ENCODE data around the gene TSPOAP1. TPM values are rescaled to one million over a fixed set of nuclear protein-coding genes. Genes with fewer than 3 reads are reported as not detected.

TSPOAP1 gene
- total and polyA plus RNA-seq, 4 donors, result 22.6 to 123 (median 69.7) TPM

DNA sequence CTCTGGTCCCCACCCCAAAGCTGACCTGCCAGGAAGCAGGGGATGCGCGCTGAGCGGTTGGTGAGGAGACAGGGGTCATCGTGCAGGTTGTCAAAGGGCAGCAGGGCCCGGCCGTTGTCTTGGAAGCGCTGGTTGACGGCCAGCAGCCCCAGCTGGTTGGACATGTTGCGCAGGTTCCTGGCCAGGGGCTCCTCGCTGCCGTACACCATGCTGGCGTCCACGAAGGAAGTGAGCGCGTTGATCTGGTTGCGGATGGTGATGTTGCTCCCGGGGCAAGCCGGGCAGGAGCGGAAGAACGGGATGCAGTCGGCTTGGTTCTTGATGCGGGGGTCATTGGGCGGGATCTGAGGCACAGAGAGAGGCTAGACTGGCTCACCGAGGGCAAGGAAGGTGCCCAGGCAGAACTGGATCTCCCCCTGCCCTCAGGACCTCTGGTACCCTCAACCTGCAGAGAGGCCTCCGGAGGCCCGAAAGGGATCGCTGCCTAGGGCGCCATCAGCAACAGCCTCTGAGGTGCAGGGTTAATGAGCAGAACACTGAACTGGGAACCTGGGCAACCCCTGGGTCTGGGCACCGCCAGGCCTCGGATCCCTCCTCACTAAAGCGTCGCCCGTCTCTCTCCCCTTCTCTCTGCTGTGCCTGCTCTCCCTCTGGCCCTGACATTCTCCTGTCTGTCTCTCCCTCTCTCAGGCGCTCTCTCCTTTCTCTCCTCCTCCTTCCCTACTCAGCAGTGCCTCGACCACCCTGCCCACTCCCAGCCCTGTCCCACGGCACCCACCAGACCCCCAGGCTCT, 50.6 kb downstream of the TSPOAP1 start:
- H3K4me1 ChIP-seq (ENCODE audit: control insufficient read depth, insufficient read depth, low read length), result peaks cover 23% of the 10 kb centered on the region
- 85% methylated on average over 31 of the region's 36 CpGs for WGBS (ENCODE audit: insufficient coverage)

DNA sequence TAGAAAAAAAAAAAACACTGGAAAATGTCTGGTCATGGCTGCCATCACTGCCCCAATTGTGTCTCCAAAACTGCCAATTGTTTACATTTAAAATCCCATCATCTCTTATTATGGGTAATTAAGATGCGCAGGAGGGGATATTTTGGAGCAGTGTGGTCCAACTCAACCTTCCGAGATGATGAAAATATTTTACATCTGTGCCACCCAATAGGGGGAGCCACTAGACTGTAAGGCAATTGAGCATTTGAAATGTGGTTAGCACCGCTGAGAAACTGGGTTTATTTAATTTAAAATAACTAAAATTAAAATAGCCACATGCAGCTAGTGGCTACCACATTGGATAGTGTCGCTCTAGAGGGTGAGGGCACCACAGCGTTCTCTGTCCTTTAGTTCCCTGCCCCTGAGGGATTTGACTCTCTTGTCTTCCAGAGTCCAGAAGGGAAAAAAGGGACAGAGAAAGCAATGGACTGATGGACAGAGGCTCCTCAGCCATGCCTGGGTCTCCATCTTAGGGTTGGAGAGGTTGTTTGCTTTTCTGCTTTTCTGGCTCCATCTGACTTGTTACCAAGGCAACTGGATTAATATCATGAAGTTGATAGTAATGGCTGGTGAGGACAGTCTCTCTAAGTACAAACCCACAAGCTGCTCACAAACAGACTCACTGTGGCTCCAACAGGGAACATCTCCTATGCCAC, 51.3 kb downstream of the TSPOAP1 start:
- Histone ChIP-seq H3K27ac (ENCODE audit: low read depth, low read length) (no peak overlapping the region), H3K36me3 (ENCODE audit: control insufficient read depth, insufficient read depth, low read length) (no peaks in the 10 kb centered on the region), H3K27me3 (ENCODE audit: control insufficient read depth, insufficient read depth, low read length) (peaks cover 11% of the 10 kb centered on the region), H3K9me3 (ENCODE audit: control insufficient read depth, insufficient read depth, low read length) (no peaks in the 10 kb centered on the region), H3K4me1 (ENCODE audit: control insufficient read depth, insufficient read depth, low read length) (peaks cover 23% of the 10 kb centered on the region), H3K4me3 (ENCODE audit: low read depth, low read length) (no peak overlapping the region)
- DNase-seq (ENCODE audit: low read depth in 4 of 6, low spot score in 6 of 6), result peak in 2 of 6 donors; percentile 20 to 77
- WGBS (ENCODE audit: insufficient coverage), result 80% methylated on average over 2 of the region's 5 CpGs

More for the DNA sequence above, 50.6 kb downstream of the TSPOAP1 start:
- H3K27me3 ChIP-seq (ENCODE audit: control insufficient read depth, insufficient read depth, low read length), result peaks cover 11% of the 10 kb centered on the region
- no peak overlapping the region for H3K27ac ChIP-seq (ENCODE audit: low read depth, low read length)
- DNase-seq (ENCODE audit: low read depth in 4 of 6, low spot score in 6 of 6), result no peak
- no peaks in the 10 kb centered on the region for H3K9me3 ChIP-seq (ENCODE audit: control insufficient read depth, insufficient read depth, low read length)
- H3K36me3 ChIP-seq (ENCODE audit: control insufficient read depth, insufficient read depth, low read length), result no peaks in the 10 kb centered on the region
- H3K4me3 ChIP-seq (ENCODE audit: low read depth, low read length), result no peak overlapping the region

DNA sequence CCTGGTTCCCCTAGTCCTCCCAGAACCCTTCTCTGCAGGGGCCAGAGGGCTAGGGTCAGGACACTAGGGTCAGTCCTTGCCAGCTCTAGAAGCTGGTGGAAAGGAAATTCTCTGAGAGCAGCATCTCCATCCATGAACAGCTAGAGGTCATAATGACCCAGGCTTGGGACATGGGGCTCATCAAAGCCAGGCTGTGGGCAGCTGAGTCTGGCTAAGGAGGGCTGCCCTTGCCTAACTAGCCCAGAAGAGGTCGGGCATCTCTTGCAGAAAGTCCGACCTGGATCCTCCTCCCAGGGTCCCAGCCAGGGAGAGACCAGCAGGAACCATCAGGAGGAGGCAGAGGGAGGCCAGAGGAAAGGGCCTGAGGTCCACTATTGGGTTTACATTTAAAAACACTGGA, 52.2 kb downstream of the TSPOAP1 start:
- Histone ChIP-seq H3K27ac (ENCODE audit: low read depth, low read length) (no peak overlapping the region), H3K4me3 (ENCODE audit: low read depth, low read length) (no peak overlapping the region), H3K27me3 (ENCODE audit: control insufficient read depth, insufficient read depth, low read length) (peaks cover 11% of the 10 kb centered on the region), H3K9me3 (ENCODE audit: control insufficient read depth, insufficient read depth, low read length) (no peaks in the 10 kb centered on the region), H3K4me1 (ENCODE audit: control insufficient read depth, insufficient read depth, low read length) (peaks cover 23% of the 10 kb centered on the region), H3K36me3 (ENCODE audit: control insufficient read depth, insufficient read depth, low read length) (no peaks in the 10 kb centered on the region)
- no peak for DNase-seq (ENCODE audit: low read depth in 4 of 6, low spot score in 6 of 6)
- WGBS (ENCODE audit: insufficient coverage), result 67% methylated on average over 2 of the region's 2 CpGs

DNA sequence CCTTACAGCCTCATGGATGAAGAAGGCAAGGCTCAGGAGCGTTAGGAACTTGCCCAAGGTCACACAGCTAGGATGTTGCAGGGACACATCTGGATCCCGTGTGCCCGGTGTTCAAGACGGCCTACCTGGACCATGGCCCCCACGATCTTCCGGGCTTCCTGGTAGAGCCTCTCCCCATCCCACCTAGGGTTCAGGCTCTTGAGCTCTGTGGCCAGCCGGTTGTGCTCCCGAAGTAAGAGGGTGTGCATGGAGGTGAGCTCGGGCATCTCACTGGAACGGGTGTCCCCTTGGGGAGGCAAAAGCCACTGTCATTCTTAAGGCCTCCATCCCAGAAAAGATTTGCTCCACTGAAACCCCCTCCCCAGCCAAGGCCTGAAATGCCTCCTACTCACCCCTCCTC, 53.2 kb downstream of the TSPOAP1 start:
- 87% methylated on average over 10 of the region's 10 CpGs for WGBS (ENCODE audit: insufficient coverage)
- Histone ChIP-seq H3K27me3 (ENCODE audit: control insufficient read depth, insufficient read depth, low read length) (peaks cover 8% of the 10 kb centered on the region), H3K27ac (ENCODE audit: low read depth, low read length) (no peak overlapping the region), H3K36me3 (ENCODE audit: control insufficient read depth, insufficient read depth, low read length) (no peaks in the 10 kb centered on the region), H3K4me3 (ENCODE audit: low read depth, low read length) (no peak overlapping the region), H3K4me1 (ENCODE audit: control insufficient read depth, insufficient read depth, low read length) (peaks cover 23% of the 10 kb centered on the region), H3K9me3 (ENCODE audit: control insufficient read depth, insufficient read depth, low read length) (no peaks in the 10 kb centered on the region)
- no peak for DNase-seq (ENCODE audit: low read depth in 4 of 6, low spot score in 6 of 6)

DNA sequence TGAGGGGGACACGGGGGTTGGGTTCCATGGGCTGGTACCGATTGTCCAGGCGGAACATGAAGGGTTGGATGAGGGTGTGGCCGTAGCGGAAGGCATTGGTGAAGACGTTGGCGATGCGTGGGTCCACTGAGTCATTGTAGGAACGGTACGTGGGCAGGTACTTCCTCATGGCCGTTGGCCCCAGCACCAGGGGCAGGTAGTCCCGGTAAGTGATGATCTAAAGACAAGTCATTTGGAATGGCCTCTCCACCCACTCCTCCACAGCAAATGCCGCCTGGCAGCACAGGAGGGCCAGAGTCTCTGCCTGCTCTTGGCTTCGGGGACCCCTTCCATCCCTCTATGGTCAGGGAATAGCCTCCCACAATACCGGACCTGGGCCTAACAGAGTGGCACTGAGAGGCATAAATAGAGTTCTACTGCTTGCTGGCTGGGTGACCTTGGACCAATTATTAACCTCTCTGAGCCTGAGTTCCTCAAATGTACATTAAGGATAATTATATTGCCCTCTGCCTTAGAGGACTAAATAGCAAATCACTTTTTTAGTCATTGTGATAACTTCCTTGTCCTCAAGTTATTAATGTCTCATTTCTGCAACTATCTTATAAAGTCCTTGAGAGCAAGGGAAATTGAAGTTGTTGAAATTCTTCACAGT, 55.0 kb downstream of the TSPOAP1 start:
- 94% methylated on average over 14 of the region's 15 CpGs for WGBS (ENCODE audit: insufficient coverage)
- peaks cover 11% of the 10 kb centered on the region for H3K4me1 ChIP-seq (ENCODE audit: control insufficient read depth, insufficient read depth, low read length)
- no peak overlapping the region for H3K4me3 ChIP-seq (ENCODE audit: low read depth, low read length)
- peaks cover 3% of the 10 kb centered on the region for H3K27me3 ChIP-seq (ENCODE audit: control insufficient read depth, insufficient read depth, low read length)
- no peaks in the 10 kb centered on the region for H3K9me3 ChIP-seq (ENCODE audit: control insufficient read depth, insufficient read depth, low read length)
- no peak overlapping the region for H3K27ac ChIP-seq (ENCODE audit: low read depth, low read length)
- DNase-seq (ENCODE audit: low read depth in 4 of 6, low spot score in 6 of 6), result no peak
- H3K36me3 ChIP-seq (ENCODE audit: control insufficient read depth, insufficient read depth, low read length), result no peaks in the 10 kb centered on the region

DNA sequence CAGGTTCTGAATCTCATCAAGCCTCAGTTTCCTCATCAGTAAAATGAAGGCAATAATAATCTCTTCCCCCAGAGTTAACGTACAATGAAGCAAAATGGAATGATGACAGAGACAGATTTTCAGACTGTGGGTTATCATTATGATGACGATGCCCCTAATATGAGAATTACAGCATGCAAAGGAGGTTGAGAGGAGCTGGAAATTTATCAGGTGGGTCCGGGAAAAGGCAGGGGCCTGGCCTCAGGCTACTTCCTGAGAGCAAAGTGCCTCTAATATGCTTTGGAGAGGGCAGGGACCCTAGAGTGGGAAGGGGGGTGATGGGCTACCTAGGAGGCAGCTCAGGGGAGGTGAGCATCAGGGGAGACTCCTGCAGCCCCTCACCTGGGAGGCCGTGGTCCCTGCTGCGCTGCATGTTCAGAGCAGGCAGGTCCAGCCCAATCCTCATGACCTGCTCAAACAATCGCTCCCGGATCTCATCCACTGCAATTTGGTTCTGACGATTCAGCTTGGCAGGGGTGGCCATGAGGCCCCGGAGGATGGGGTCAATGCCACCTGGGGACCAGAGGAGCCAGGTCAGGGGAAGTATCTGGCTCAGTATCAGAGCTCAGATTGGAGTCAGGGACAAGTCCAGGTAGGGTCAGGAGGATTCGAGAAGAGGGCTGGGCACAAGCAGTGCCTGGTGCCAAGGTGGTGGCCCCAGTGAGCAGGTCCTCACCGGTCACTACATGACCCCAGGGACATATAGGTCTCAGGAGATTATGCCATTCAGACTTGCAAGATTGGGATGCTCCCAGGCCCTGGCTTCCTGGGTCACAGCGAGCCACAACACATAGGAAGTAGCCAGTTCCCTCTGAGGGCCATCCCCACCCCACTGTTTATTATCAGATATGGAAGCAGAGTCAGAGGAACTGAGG, 56.0 kb downstream of the TSPOAP1 start:
- Histone ChIP-seq H3K9me3 (ENCODE audit: control insufficient read depth, insufficient read depth, low read length) (no peaks in the 10 kb centered on the region), H3K4me3 (ENCODE audit: low read depth, low read length) (no peak overlapping the region), H3K36me3 (ENCODE audit: control insufficient read depth, insufficient read depth, low read length) (no peaks in the 10 kb centered on the region), H3K27ac (ENCODE audit: low read depth, low read length) (no peak overlapping the region), H3K4me1 (ENCODE audit: control insufficient read depth, insufficient read depth, low read length) (peaks cover 1% of the 10 kb centered on the region), H3K27me3 (ENCODE audit: control insufficient read depth, insufficient read depth, low read length) (no peaks in the 10 kb centered on the region)
- WGBS (ENCODE audit: insufficient coverage), result 90% methylated on average over 11 of the region's 12 CpGs
- DNase-seq (ENCODE audit: low read depth in 4 of 6, low spot score in 6 of 6), result no peak

DNA sequence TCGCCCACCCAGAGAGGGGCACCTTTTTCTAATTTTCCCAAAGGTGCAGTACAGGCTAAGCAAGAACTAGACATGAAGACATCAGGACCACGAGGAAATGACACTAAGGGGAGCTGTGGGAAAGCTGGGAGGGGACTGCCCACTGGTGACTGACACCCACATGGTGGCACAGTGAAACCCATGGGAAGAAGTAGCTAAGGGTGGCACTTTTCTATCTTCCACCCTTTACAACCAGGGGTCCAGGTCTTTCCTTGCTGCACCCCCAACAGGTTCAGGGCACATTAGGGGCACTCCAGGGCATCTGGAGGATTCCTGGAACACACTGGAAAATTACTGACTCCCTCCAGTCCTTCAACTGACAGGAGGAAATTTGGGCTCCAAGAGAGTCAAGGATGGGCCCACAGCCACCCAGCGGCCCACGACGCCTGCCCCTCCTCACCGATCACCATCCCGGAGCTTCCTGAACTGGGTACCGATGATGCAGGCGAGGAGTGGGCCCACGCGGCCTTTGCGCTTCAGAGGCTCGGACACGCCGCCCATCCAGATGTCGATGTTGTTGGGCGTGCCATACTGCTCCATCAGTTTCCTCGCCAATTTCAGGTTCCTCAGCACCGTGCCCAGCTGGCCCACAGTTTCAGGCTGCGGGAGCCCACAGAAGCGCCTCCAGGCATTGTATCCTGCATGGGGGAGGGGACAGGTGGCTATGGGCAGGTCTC, 57.2 kb downstream of the TSPOAP1 start:
- H3K27ac ChIP-seq (ENCODE audit: low read depth, low read length), result no peak overlapping the region
- no peak for DNase-seq (ENCODE audit: low read depth in 4 of 6, low spot score in 6 of 6)
- H3K36me3 ChIP-seq (ENCODE audit: control insufficient read depth, insufficient read depth, low read length), result no peaks in the 10 kb centered on the region
- H3K4me3 ChIP-seq (ENCODE audit: low read depth, low read length), result no peak overlapping the region
- no peaks in the 10 kb centered on the region for H3K27me3 ChIP-seq (ENCODE audit: control insufficient read depth, insufficient read depth, low read length)
- H3K9me3 ChIP-seq (ENCODE audit: control insufficient read depth, insufficient read depth, low read length), result no peaks in the 10 kb centered on the region
- H3K4me1 ChIP-seq (ENCODE audit: control insufficient read depth, insufficient read depth, low read length), result no peaks in the 10 kb centered on the region
- WGBS (ENCODE audit: insufficient coverage), result 93% methylated on average over 20 of the region's 21 CpGs

DNA sequence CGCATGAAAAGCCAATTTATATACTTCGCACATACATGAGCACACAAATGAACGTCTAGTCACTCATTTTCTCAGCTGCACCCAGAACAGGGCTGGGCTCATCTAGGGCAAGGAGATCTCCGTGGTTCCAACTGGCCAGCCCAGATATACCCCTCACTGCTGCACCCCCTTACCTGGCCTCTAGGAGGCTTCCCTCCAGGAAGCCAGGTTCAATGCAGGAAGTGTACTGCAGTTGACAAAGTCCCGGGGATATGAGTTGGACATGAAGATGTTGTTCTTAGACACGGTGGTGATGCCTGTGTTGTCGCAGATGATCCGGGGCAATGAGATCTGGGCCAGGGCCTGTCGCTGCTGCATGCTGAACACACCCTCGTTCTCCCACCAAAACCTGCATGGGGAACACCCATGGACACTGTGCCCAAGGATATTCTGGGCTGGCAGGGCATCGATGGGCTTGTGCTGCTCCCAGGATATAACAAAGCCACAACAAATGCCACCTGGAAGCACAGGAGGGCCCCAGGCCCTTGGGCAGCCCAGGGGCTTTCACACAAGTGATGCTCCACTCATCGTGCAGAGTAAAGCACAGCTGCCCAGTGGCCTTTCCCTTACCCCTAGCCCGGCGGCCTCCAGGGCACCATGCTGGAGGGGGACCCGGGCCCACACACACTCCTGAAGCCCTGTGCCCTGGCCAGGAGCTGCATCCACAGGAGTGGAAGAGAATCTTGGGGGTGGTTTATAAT, 57.9 kb downstream of the TSPOAP1 start:
- no peak for DNase-seq (ENCODE audit: low read depth in 4 of 6, low spot score in 6 of 6)
- no peaks in the 10 kb centered on the region for H3K9me3 ChIP-seq (ENCODE audit: control insufficient read depth, insufficient read depth, low read length)
- no peaks in the 10 kb centered on the region for H3K4me1 ChIP-seq (ENCODE audit: control insufficient read depth, insufficient read depth, low read length)
- no peak overlapping the region for H3K4me3 ChIP-seq (ENCODE audit: low read depth, low read length)
- no peak overlapping the region for H3K27ac ChIP-seq (ENCODE audit: low read depth, low read length)
- 82% methylated on average over 13 of the region's 15 CpGs for WGBS (ENCODE audit: insufficient coverage)
- H3K27me3 ChIP-seq (ENCODE audit: control insufficient read depth, insufficient read depth, low read length), result no peaks in the 10 kb centered on the region
- H3K36me3 ChIP-seq (ENCODE audit: control insufficient read depth, insufficient read depth, low read length), result no peaks in the 10 kb centered on the region

Data from spinal cord (tissue), 10 donors.